K562 (cell line): ENCODE measurements around the gene PRKCQ. TPM values are rescaled to one million over a fixed set of nuclear protein-coding genes. Genes with fewer than 3 reads are reported as not detected.

Experiments used
- ATAC-seq: fragments of 200-7000 bp; cut with Tn5 transposase; 3 replicates; pipeline ENCODE4 v1.9.1; 2020; ENCODE audit warnings: moderate library complexity
- BruUV-seq: library from RNA; stranded (reverse); fragments of 400-500 nt; replicated peaks from 2 replicates; lab custom pipeline; 2021; lab: Mats Ljungman, UMichigan
- CTCF ChIA-PET: fragments of 300-600 bp; formaldehyde crosslinking; extraction: SDS; loops from one replicate; lab custom pipeline; 2021; ENCODE audit warnings: low intra/inter-chr PET ratio; lab: Yijun Ruan, JAX
- POLR2A ChIA-PET: fragments of 300-600, 350-650 bp; sonication (Branson Sonifier 250); formaldehyde crosslinking; extraction: SDS; loops from one replicate; lab custom pipeline; 2021; ENCODE audit warnings: antibody characterized with exemption, inconsistent platforms; lab: Yijun Ruan, JAX
- DNase-seq, 4 experiments: peaks; one replicate each; pipeline versions ENCODE4 v3.0.0 to v3.0.0-alpha.2; 2011 to 2018; ENCODE audit warnings: low spot score in 3 of 4, mixed read lengths in 3 of 4; ENCODE audit errors: extremely low read depth in 1 of 4
- FAIRE-seq: peaks from 2 replicates; lab custom pipeline; 2011; peaks lifted over from hg19 to GRCh38; lab: Jason Lieb, UNC
- H2AFZ ChIP-seq: 2 replicates; pipeline ENCODE4 v1.6.0; 2011; ENCODE audit warnings: low read depth, low read length, control low read depth, inconsistent platforms
- H3K27ac ChIP-seq: fragments of 200-600 bp; 3 replicates; pipeline ENCODE4 v1.8.0; 2011; ENCODE audit warnings: low read depth, mild to moderate bottlenecking, control low read depth, inconsistent platforms, low read length, moderate library complexity, mixed read lengths; ENCODE audit errors: extremely low read depth
- H3K27me3 ChIP-seq, 2 experiments: fragments of 300-600 bp in 1 of 2; 2 replicates in 1 of 2; 3 replicates in 1 of 2; pipeline versions ENCODE4 v1.6.0 to v1.8.0; 2011; ENCODE audit warnings: inconsistent platforms in 2 of 2, low read length in 2 of 2, mild to moderate bottlenecking in 1 of 2, mixed read lengths in 1 of 2, moderate library complexity in 1 of 2; ENCODE audit not compliant: control insufficient read depth in 2 of 2, insufficient read depth in 2 of 2
- H3K36me3 ChIP-seq: fragments of 300-600 bp; 3 replicates; pipeline ENCODE4 v1.8.0; 2011; ENCODE audit warnings: mild to moderate bottlenecking, low read length, inconsistent platforms; ENCODE audit not compliant: control insufficient read depth, insufficient read depth
- H3K4me1 ChIP-seq, 2 experiments: fragments of 200-600 bp in 1 of 2; replicated peaks in 1 of 2; 2 replicates in 1 of 2; 3 replicates in 1 of 2; pipeline versions ENCODE4 v1.5.1 to v1.8.0; 2011; ENCODE audit warnings: inconsistent platforms in 2 of 2, low read length in 2 of 2, mild to moderate bottlenecking in 1 of 2, mixed read lengths in 1 of 2, moderate library complexity in 1 of 2; ENCODE audit not compliant: control insufficient read depth in 2 of 2, insufficient read depth in 2 of 2
- H3K4me2 ChIP-seq: 2 replicates; pipeline ENCODE4 v1.6.1; 2011; ENCODE audit warnings: low read length, control low read depth, inconsistent platforms, mixed read lengths; ENCODE audit not compliant: insufficient read depth
- H3K4me3 ChIP-seq: fragments of 200-600 bp; sonication (generic), shearing (Covaris generic); 2 replicates; pipeline ENCODE4 v1.5.1; 2016; ENCODE audit warnings: control low read depth, inconsistent platforms
- H3K79me2 ChIP-seq: fragments of 200-600 bp; 3 replicates; pipeline ENCODE4 v1.8.0; 2011; ENCODE audit warnings: low read length, inconsistent platforms; ENCODE audit not compliant: control insufficient read depth, insufficient read depth
- H3K9ac ChIP-seq, 2 experiments: 2 replicates each; pipeline versions ENCODE4 v1.6.0 to v1.6.1; 2011; ENCODE audit warnings: low read depth in 2 of 2, low read length in 2 of 2, control low read depth in 1 of 2, inconsistent platforms in 1 of 2, mild to moderate bottlenecking in 1 of 2, mixed read lengths in 1 of 2; ENCODE audit not compliant: insufficient read depth in 1 of 2
- H3K9me1 ChIP-seq: one replicate; pipeline ENCODE4 v1.6.0; 2011; ENCODE audit warnings: inconsistent platforms, mild to moderate bottlenecking, low read length, moderate library complexity; ENCODE audit not compliant: control insufficient read depth, insufficient read depth
- H3K9me3 ChIP-seq: replicated peaks from 2 replicates; pipeline ENCODE4 v1.5.1; 2011; ENCODE audit warnings: low read depth, low read length, inconsistent platforms; ENCODE audit not compliant: control insufficient read depth, insufficient read depth
- H4K20me1 ChIP-seq: replicated peaks from 2 replicates; pipeline ENCODE4 v1.6.1; 2011; ENCODE audit warnings: low read length, inconsistent platforms, mixed read lengths; ENCODE audit not compliant: control insufficient read depth, insufficient read depth
- CBFB ChIP-seq: sonication (generic); formaldehyde crosslinking; IDR thresholded peaks from 2 replicates; pipeline ENCODE4 v1.4.0; 2020; ENCODE audit warnings: mild to moderate bottlenecking, missing genetic modification reagents
- CHCHD3 ChIP-seq: fragments of 250-450 bp; sonication (Bioruptor Pico); IDR thresholded peaks from 2 replicates; pipeline ENCODE4 v2.1.2; 2022; ENCODE audit warnings: mild to moderate bottlenecking
- HOXB6 ChIP-seq: fragments of 250-450 bp; sonication (Bioruptor Pico); IDR thresholded peaks from 2 replicates; pipeline ENCODE4 v1.5.1; 2022; ENCODE audit warnings: mild to moderate bottlenecking, borderline replicate concordance
- XRCC4 ChIP-seq: IDR thresholded peaks from one replicate; pipeline ENCODE4 v1.6.1; 2011; ENCODE audit not compliant: insufficient read depth, insufficient read length; ENCODE audit errors: extremely low read depth
- ZNF384 ChIP-seq: IDR thresholded peaks from 2 replicates; pipeline ENCODE4 v1.6.1; 2012; ENCODE audit warnings: low read depth, low read length, improper control_type of control experiment
- ZNF764 ChIP-seq: fragments of 250-450 bp; sonication (Bioruptor Pico); IDR thresholded peaks from 2 replicates; pipeline ENCODE4 v1.4.0; 2020; ENCODE audit warnings: low read depth, mild to moderate bottlenecking, moderate library complexity
- ZNF79 ChIP-seq: fragments of 250-450 bp; sonication (Bioruptor Pico); IDR thresholded peaks from 2 replicates; pipeline ENCODE4 v1.4.0; 2020; ENCODE audit warnings: low read depth, mild to moderate bottlenecking, moderate library complexity
- WGBS: fragments of 100-300 bp; shearing (Covaris generic); methylation state at CpG from one replicate; pipeline ENCODE4 v1.1.6; 2016; ENCODE audit warnings: low coverage, mixed read lengths; ENCODE audit not compliant: insufficient coverage; ENCODE audit errors: missing lambda C conversion rate; 5-methylcytosine and 5-hydroxymethylcytosine counted together
- in situ Hi-C: fragments of 300-500 bp; cut with MboI; formaldehyde crosslinking; loops from 4 replicates; pipeline ENCODE4 v1.15.0; 2018; ENCODE audit warnings: inconsistent platforms, mixed read lengths
- intact Hi-C: fragments of 100-400 bp; cut with micrococcal nuclease; formaldehyde crosslinking; loops from 2 replicates; pipeline ENCODE4 v1.14.2; 2022
- polyA plus RNA-seq, 8 experiments: library from polyadenylated mRNA; depleted of rRNA in 4 of 8; stranded (reverse) in 5 of 8; unstranded in 3 of 8; fragments of >200 nt; fragmentation: Nextera tagmentation in 2 of 8; fragmentation: Illumina TruSeq in 1 of 8; extraction: Ambion mirVana in 2 of 8; extraction: Trizol in 1 of 8; gene quantifications; 2 replicates each; pipeline versions ENCODE4 v1.2.1 to v1.2.3, GENCODE V29; 2011 to 2014; ENCODE audit warnings: inconsistent platforms in 1 of 8, missing spikeins in 1 of 8
- total RNA-seq, 7 experiments: library from RNA; depleted of rRNA in 6 of 7; stranded (reverse); fragments of >200 nt in 6 of 7; fragmentation: Illumina TruSeq in 2 of 7; extraction: Trizol in 2 of 7; gene quantifications; 2 replicates each; pipeline versions ENCODE4 v1.2.1 to v1.2.3, GENCODE V29; 2011 to 2021; ENCODE audit warnings: low replicate concordance in 1 of 7

Gene PRKCQ
- total and polyA plus RNA-seq, 9 of the 15 experiments (the other 6 are each of a cell fraction or from before 2014, with no cell fraction given): 4.4 to 23.3 (median 14.6) TPM

- H3K9me1 ChIP-seq: no peaks in the 10 kb centered on the region
- no TSS peak for BruUV-seq
- in situ Hi-C loops (no loop called here), intact Hi-C loops (no loop called here)
- no peaks in the 10 kb centered on the region for H4K20me1 ChIP-seq
- ATAC-seq (no peak), DNase-seq (no peak), FAIRE-seq (no peak)
- no peak overlapping the region for H3K4me2 ChIP-seq
- no peaks in the 10 kb centered on the region for H3K4me1 ChIP-seq
- no peak overlapping the region for H3K9ac ChIP-seq
- no peak overlapping the region for H3K27ac ChIP-seq
- H3K27me3 ChIP-seq: peaks cover 8 to 12% of the 10 kb centered on the region in 2 experiments; a peak in 4 of 5 replicates
- H3K79me2 ChIP-seq: no peaks in the 10 kb centered on the region
- H2AFZ ChIP-seq: no peak overlapping the region
- no peak for TF ChIP-seq XRCC4
- TF ChIP-seq CBFB (CRISPR knock-in tag): no peak
- TF ChIP-seq ZNF384: no peak
- no peak for TF ChIP-seq ZNF79 (CRISPR knock-in tag)
- WGBS: 2% methylated on average over 5 of the region's 5 CpGs
- H3K36me3 ChIP-seq: no peaks in the 10 kb centered on the region
- ChIA-PET CTCF (no interaction called here), POLR2A (no interaction called here)
- H3K9me3 ChIP-seq: no peaks in the 10 kb centered on the region; the same call in 1 of the 2 replicates
- H3K4me3 ChIP-seq: no peak overlapping the region
These were observed 37.4 kb upstream of the PRKCQ start for GRCh38 chr10:6617309-6618076.

- no peaks in the 10 kb centered on the region for H3K4me1 ChIP-seq
- no peak for DNase-seq
- ChIA-PET CTCF (interaction anchor here (0.6 kb wide), 1 partner anchor 347 kb away, joined by 3 read pairs; no protein-coding TSS in a partner anchor), POLR2A (no interaction called here)
- BruUV-seq: no TSS peak
- H3K27me3 ChIP-seq: peaks cover 1 to 7% of the 10 kb centered on the region in 2 experiments; a peak in 2 of 5 replicates
- no peak for FAIRE-seq
- intact Hi-C loops (no loop called here), in situ Hi-C loops (no loop called here)
- 2% methylated on average over 4 of the region's 4 CpGs for WGBS
- H3K36me3 ChIP-seq: no peaks in the 10 kb centered on the region
- H4K20me1 ChIP-seq: no peaks in the 10 kb centered on the region
- H3K27ac ChIP-seq: no peak overlapping the region
- H3K79me2 ChIP-seq: no peaks in the 10 kb centered on the region
- no peak overlapping the region for H3K4me2 ChIP-seq
- TF ChIP-seq HOXB6: no peak
- TF ChIP-seq ZNF764 (CRISPR knock-in tag): no peak
- no peak for TF ChIP-seq CHCHD3 (CRISPR knock-in tag)
- no peak overlapping the region for H2AFZ ChIP-seq
- no peak overlapping the region for H3K9ac ChIP-seq
- no peaks in the 10 kb centered on the region for H3K9me1 ChIP-seq
- no peaks in the 10 kb centered on the region for H3K9me3 ChIP-seq
- no peak overlapping the region for H3K4me3 ChIP-seq
- ATAC-seq: no peak
These were observed 35.9 kb upstream of the PRKCQ start for GRCh38 chr10:6615971-6616370.
